Astrocyte (in vitro differentiated cells and primary cell): Measurements from ENCODE around the gene CCDC60. TPM values are rescaled to one million over a fixed set of nuclear protein-coding genes. Genes with fewer than 3 reads are reported as not detected.

Experiments used
- DNase-seq: peaks from one replicate; pipeline ENCODE4 v3.0.0-alpha.2; 2010; ENCODE audit warnings: low read depth
- FAIRE-seq: peaks from 2 replicates; lab custom pipeline; 2011; peaks lifted over from hg19 to GRCh38; lab: Jason Lieb, UNC
- H2AFZ ChIP-seq: 2 replicates; pipeline ENCODE4 v1.6.0; 2012; ENCODE audit warnings: low read depth, low read length, inconsistent platforms
- H3K27ac ChIP-seq: 2 replicates; pipeline ENCODE4 v1.5.1; 2011; ENCODE audit warnings: low read depth, low read length, inconsistent platforms
- H3K27me3 ChIP-seq: 2 replicates; pipeline ENCODE4 v1.6.0; 2011; ENCODE audit warnings: low read length, inconsistent platforms; ENCODE audit not compliant: insufficient read depth
- H3K36me3 ChIP-seq: 2 replicates; pipeline ENCODE4 v1.5.1; 2011; ENCODE audit warnings: low read length, inconsistent platforms; ENCODE audit not compliant: insufficient read depth
- H3K4me1 ChIP-seq: 2 replicates; pipeline ENCODE4 v1.5.1; 2011; ENCODE audit warnings: low read length, inconsistent platforms; ENCODE audit not compliant: insufficient read depth
- H3K4me2 ChIP-seq: 2 replicates; pipeline ENCODE4 v1.6.0; 2012; ENCODE audit warnings: low read length, inconsistent platforms
- H3K4me3 ChIP-seq: 2 replicates; pipeline ENCODE4 v1.5.1; 2011; ENCODE audit warnings: low read depth, mild to moderate bottlenecking, low read length, inconsistent platforms; ENCODE audit not compliant: insufficient read depth
- H3K79me2 ChIP-seq: 2 replicates; pipeline ENCODE4 v1.6.0; 2012; ENCODE audit warnings: mild to moderate bottlenecking, low read length, inconsistent platforms; ENCODE audit not compliant: insufficient read depth
- H3K9ac ChIP-seq: 2 replicates; pipeline ENCODE4 v1.6.0; 2012; ENCODE audit warnings: mild to moderate bottlenecking, low read length, inconsistent platforms
- H3K9me3 ChIP-seq: 2 replicates; pipeline ENCODE4 v1.5.1; 2012; ENCODE audit warnings: low read depth, mild to moderate bottlenecking, low read length, inconsistent platforms; ENCODE audit not compliant: insufficient read depth
- H4K20me1 ChIP-seq: 2 replicates; pipeline ENCODE4 v1.6.0; 2012; ENCODE audit warnings: low read length, inconsistent platforms; ENCODE audit not compliant: insufficient read depth
- H3K27ac Mint-ChIP-seq: one replicate; pipeline ENCODE4 v1.8.0; 2021; ENCODE audit warnings: mild to moderate bottlenecking, mixed read lengths; ENCODE audit not compliant: unreplicated experiment
- H3K27me3 Mint-ChIP-seq: one replicate; pipeline ENCODE4 v1.8.0; 2021; ENCODE audit warnings: low read depth, mixed read lengths; ENCODE audit not compliant: unreplicated experiment
- H3K36me3 Mint-ChIP-seq: one replicate; pipeline ENCODE4 v1.8.0; 2021; ENCODE audit warnings: low read depth, mixed read lengths; ENCODE audit not compliant: unreplicated experiment
- H3K4me1 Mint-ChIP-seq: one replicate; pipeline ENCODE4 v1.8.0; 2021; ENCODE audit warnings: low read depth, mixed read lengths; ENCODE audit not compliant: unreplicated experiment
- H3K4me3 Mint-ChIP-seq: one replicate; pipeline ENCODE4 v1.8.0; 2021; ENCODE audit warnings: mild to moderate bottlenecking, moderate library complexity, mixed read lengths; ENCODE audit not compliant: unreplicated experiment
- H3K9me3 Mint-ChIP-seq: one replicate; pipeline ENCODE4 v1.8.0; 2021; ENCODE audit warnings: mild to moderate bottlenecking, mixed read lengths; ENCODE audit not compliant: unreplicated experiment
- CTCF ChIP-seq: IDR thresholded peaks from 2 replicates; pipeline ENCODE4 v1.5.1; 2011; ENCODE audit warnings: low read depth, mild to moderate bottlenecking, inconsistent platforms, low read length, moderate library complexity; ENCODE audit not compliant: insufficient read depth
- EZH2 ChIP-seq: IDR thresholded peaks from 2 replicates; pipeline ENCODE4 v1.6.1; 2012; ENCODE audit warnings: mild to moderate bottlenecking, low read length, inconsistent platforms; ENCODE audit not compliant: insufficient read depth
- total RNA-seq: library from RNA; stranded (reverse); gene quantifications from 2 replicates; pipeline ENCODE4 v1.2.1, GENCODE V29; 2021

Gene CCDC60
- total RNA-seq, 1 donor from 2014 or later = 1.7 TPM

GRCh38 chr12:119425623-119426022, 91.1 kb downstream of the CCDC60 start:
- Histone ChIP-seq H3K27ac (no peak overlapping the region), H3K4me2 (no peak overlapping the region), H3K36me3 (no peaks in the 10 kb centered on the region), H3K79me2 (no peaks in the 10 kb centered on the region), H3K27me3 (no peaks in the 10 kb centered on the region), H3K4me3 (no peak overlapping the region), H3K9me3 (peaks cover 5% of the 10 kb centered on the region), H2AFZ (no peak overlapping the region), H3K4me1 (no peaks in the 10 kb centered on the region), H4K20me1 (no peaks in the 10 kb centered on the region), H3K9ac (no peak overlapping the region)
- no peaks in the 10 kb centered on the region for H3K36me3 Mint-ChIP-seq
- H3K27ac Mint-ChIP-seq = no peak overlapping the region
- no peaks in the 10 kb centered on the region for H3K4me1 Mint-ChIP-seq
- H3K27me3 Mint-ChIP-seq = peaks cover 6% of the 10 kb centered on the region
- FAIRE-seq (no peak), DNase-seq (no peak)
- H3K9me3 Mint-ChIP-seq = no peaks in the 10 kb centered on the region
- H3K4me3 Mint-ChIP-seq = no peak overlapping the region
- TF ChIP-seq CTCF (no peak), EZH2 (no peak)

- TF ChIP-seq EZH2 (no peak), CTCF (no peak)
- Histone ChIP-seq H2AFZ (no peak overlapping the region), H3K27me3 (no peaks in the 10 kb centered on the region), H3K9me3 (peaks cover 7% of the 10 kb centered on the region), H3K79me2 (no peaks in the 10 kb centered on the region), H4K20me1 (no peaks in the 10 kb centered on the region), H3K9ac (no peak overlapping the region), H3K4me1 (no peaks in the 10 kb centered on the region), H3K4me2 (no peak overlapping the region), H3K27ac (no peak overlapping the region), H3K4me3 (no peak overlapping the region), H3K36me3 (no peaks in the 10 kb centered on the region)
- DNase-seq = no peak
- H3K9me3 Mint-ChIP-seq = peaks cover 9% of the 10 kb centered on the region
- no peak for FAIRE-seq
- no peak overlapping the region for H3K27ac Mint-ChIP-seq
- no peaks in the 10 kb centered on the region for H3K36me3 Mint-ChIP-seq
- no peaks in the 10 kb centered on the region for H3K4me1 Mint-ChIP-seq
- H3K27me3 Mint-ChIP-seq = peaks cover 4% of the 10 kb centered on the region
- no peak overlapping the region for H3K4me3 Mint-ChIP-seq
These were observed 96.6 kb downstream of the CCDC60 start for GRCh38 chr12:119431151-119431550.

GRCh38 chr12:119432949-119433348, 98.4 kb downstream of the CCDC60 start:
- FAIRE-seq (no peak), DNase-seq (no peak)
- no peak overlapping the region for H3K27ac Mint-ChIP-seq
- H3K4me1 Mint-ChIP-seq = no peaks in the 10 kb centered on the region
- H3K4me3 Mint-ChIP-seq = no peak overlapping the region
- Histone ChIP-seq H3K27ac (no peak overlapping the region), H3K4me1 (no peaks in the 10 kb centered on the region), H3K4me2 (no peak overlapping the region), H3K4me3 (no peak overlapping the region), H3K36me3 (no peaks in the 10 kb centered on the region), H3K9ac (no peak overlapping the region), H2AFZ (no peak overlapping the region), H4K20me1 (no peaks in the 10 kb centered on the region), H3K9me3 (peaks cover 5% of the 10 kb centered on the region), H3K27me3 (no peaks in the 10 kb centered on the region), H3K79me2 (no peaks in the 10 kb centered on the region)
- H3K27me3 Mint-ChIP-seq = peaks cover 11% of the 10 kb centered on the region
- no peaks in the 10 kb centered on the region for H3K36me3 Mint-ChIP-seq
- peaks cover 10% of the 10 kb centered on the region for H3K9me3 Mint-ChIP-seq
- TF ChIP-seq CTCF (no peak), EZH2 (no peak)
